Keratinocyte (primary cell): Measurements from ENCODE around the gene ANXA5. TPM values are rescaled to one million over a fixed set of nuclear protein-coding genes. Genes with fewer than 3 reads are reported as not detected.
"Not testable (repeated sequence)": the region's sequence is repeated elsewhere in the genome, so short reads cannot be mapped to it uniquely, and the experiment has no call there.

Experiments
- DNase-seq: peaks from one replicate; pipeline ENCODE4 v3.0.0-alpha.2; 2011; ENCODE audit warnings: low read depth, missing footprints, low spot score
- FAIRE-seq: peaks from 2 replicates; lab custom pipeline; 2011; peaks lifted over from hg19 to GRCh38; lab: Jason Lieb, UNC
- H2AFZ ChIP-seq: 2 replicates; pipeline ENCODE4 v1.6.0; 2012; ENCODE audit warnings: low read length, control low read depth, inconsistent platforms; ENCODE audit not compliant: control insufficient read depth
- H3K27ac ChIP-seq: 2 replicates; pipeline ENCODE4 v1.5.1; 2011; ENCODE audit warnings: low read length; ENCODE audit not compliant: control insufficient read depth, insufficient read depth
- H3K27me3 ChIP-seq: 3 replicates; pipeline ENCODE4 v1.6.0; 2011; ENCODE audit warnings: low read length; ENCODE audit not compliant: control insufficient read depth, insufficient read depth; ENCODE audit errors: extremely low read depth
- H3K36me3 ChIP-seq, 2 experiments: 2 replicates in 1 of 2; 3 replicates in 1 of 2; pipeline ENCODE4 v1.5.1; 2011; ENCODE audit warnings: low read length in 2 of 2, mild to moderate bottlenecking in 1 of 2; ENCODE audit not compliant: control insufficient read depth in 2 of 2, insufficient read depth in 2 of 2; ENCODE audit errors: extremely low read depth in 1 of 2
- H3K4me1 ChIP-seq: 3 replicates; pipeline ENCODE4 v1.5.1; 2011; ENCODE audit warnings: low read length; ENCODE audit not compliant: control insufficient read depth, insufficient read depth; ENCODE audit errors: extremely low read depth
- H3K4me2 ChIP-seq: 3 replicates; pipeline ENCODE4 v1.6.0; 2011; ENCODE audit warnings: low read depth, low read length; ENCODE audit not compliant: control insufficient read depth, insufficient read depth; ENCODE audit errors: extremely low read depth
- H3K4me3 ChIP-seq, 3 experiments: fragments of 200-600 bp in 1 of 3; sonication (generic) in 1 of 3; 2 replicates in 2 of 3; 3 replicates in 1 of 3; pipeline ENCODE4 v1.5.1; 2011 to 2016; ENCODE audit warnings: low read length in 3 of 3, mild to moderate bottlenecking in 3 of 3, control low read depth in 2 of 3, inconsistent platforms in 1 of 3, low read depth in 1 of 3, mixed read lengths in 1 of 3, mixed run types in 1 of 3, moderate library complexity in 1 of 3; ENCODE audit not compliant: control insufficient read depth in 2 of 3, insufficient read depth in 2 of 3; ENCODE audit errors: extremely low read depth in 1 of 3
- H3K79me2 ChIP-seq: 2 replicates; pipeline ENCODE4 v1.6.0; 2012; ENCODE audit warnings: low read length; ENCODE audit not compliant: control insufficient read depth, insufficient read depth
- H3K9ac ChIP-seq: 3 replicates; pipeline ENCODE4 v1.6.0; 2011; ENCODE audit warnings: low read length; ENCODE audit not compliant: control insufficient read depth, insufficient read depth; ENCODE audit errors: extremely low read depth
- H3K9me1 ChIP-seq: 3 replicates; pipeline ENCODE4 v1.6.0; 2011; ENCODE audit warnings: low read length; ENCODE audit not compliant: control insufficient read depth, insufficient read depth; ENCODE audit errors: extremely low read depth
- H3K9me3 ChIP-seq: 2 replicates; pipeline ENCODE4 v1.5.1; 2012; ENCODE audit warnings: low read depth, low read length; ENCODE audit not compliant: control insufficient read depth
- H4K20me1 ChIP-seq: 3 replicates; pipeline ENCODE4 v1.6.0; 2011; ENCODE audit warnings: low read length; ENCODE audit not compliant: control insufficient read depth, insufficient read depth; ENCODE audit errors: extremely low read depth
- CTCF ChIP-seq, 3 experiments: IDR thresholded peaks in 1 of 3; conservative IDR thresholded peaks in 1 of 3; optimal IDR thresholded peaks in 1 of 3; 2 replicates in 2 of 3; 3 replicates in 1 of 3; pipeline versions ENCODE3 to v1.5.1; 2011; ENCODE audit warnings: low read length in 3 of 3, mild to moderate bottlenecking in 3 of 3, moderate library complexity in 2 of 3, control low read depth in 1 of 3, inconsistent platforms in 1 of 3; ENCODE audit not compliant: insufficient read depth in 2 of 3; ENCODE audit errors: extremely low read depth in 1 of 3
- EZH2 ChIP-seq: IDR thresholded peaks from one replicate; pipeline ENCODE4 v1.6.1; 2012; ENCODE audit warnings: inconsistent platforms, mild to moderate bottlenecking, low read length, moderate library complexity
- dilution Hi-C: fragments of 300-500 bp; cut with MboI; formaldehyde crosslinking; loops from one replicate; pipeline ENCODE4 v1.7.0; 2020; ENCODE audit warnings: low sequenced_read_pairs; ENCODE audit not compliant: extremely low pct_ligation_motif_present
- polyA plus RNA-seq, 5 experiments: library from polyadenylated mRNA; depleted of rRNA in 3 of 5; stranded (reverse) in 3 of 5; stranded (forward) in 1 of 5; unstranded in 1 of 5; fragments of >200 nt; gene quantifications; 1 replicate in 1 of 5; 2 replicates in 3 of 5; 3 replicates in 1 of 5; pipeline versions ENCODE4 v1.2.1 to v1.2.3, GENCODE V29; 2011 to 2012; ENCODE audit warnings: missing spikeins in 2 of 5, low read depth in 1 of 5, low replicate concordance in 1 of 5

The ANXA5 gene
- polyA plus RNA-seq, 1 donor (not counting 4 experiments of a cell fraction or from before 2014, with no cell fraction given): 512 TPM

GRCh38 chr4:121734571-121734970 is 37.8 kb upstream of the ANXA5 start:
- Histone ChIP-seq H3K9me3 (no peaks in the 10 kb centered on the region), H2AFZ (no peak overlapping the region)
- TF ChIP-seq CTCF (optimal IDR thresholded peaks at IDR 0.05 in 1 of 3, IDR thresholded peaks at IDR 0.05 in 1 of 3, conservative IDR thresholded peaks at IDR 0.05 in 1 of 3; ENCODE audit: extremely low read depth in 1 of 3, insufficient read depth in 2 of 3, low read length in 3 of 3): no peak
- TF ChIP-seq EZH2: no peak

GRCh38 chr4:121733942-121734341 is 37.2 kb upstream of the ANXA5 start:
- dilution Hi-C loops: loop anchor here (10.0 kb wide), 1 partner anchor 69 kb away; no protein-coding TSS in a partner anchor
- Histone ChIP-seq H3K9me3 (no peaks in the 10 kb centered on the region), H3K27me3 (no peaks in the 10 kb centered on the region), H3K4me1 (peaks cover 2% of the 10 kb centered on the region), H3K27ac (no peak overlapping the region), H3K9me1 (no peaks in the 10 kb centered on the region), H3K79me2 (no peaks in the 10 kb centered on the region), H4K20me1 (no peaks in the 10 kb centered on the region), H3K4me3 (no peak overlapping the region), H3K36me3 (no peaks in the 10 kb centered on the region), H3K4me2 (no peak overlapping the region), H2AFZ (no peak overlapping the region), H3K9ac (no peak overlapping the region)
- no peak for TF ChIP-seq EZH2
- no peak for TF ChIP-seq CTCF (optimal IDR thresholded peaks at IDR 0.05 in 1 of 3, IDR thresholded peaks at IDR 0.05 in 1 of 3, conservative IDR thresholded peaks at IDR 0.05 in 1 of 3; ENCODE audit: extremely low read depth in 1 of 3, insufficient read depth in 2 of 3, low read length in 3 of 3)
- DNase-seq (no peak), FAIRE-seq (no peak)

More at GRCh38 chr4:121734571-121734970, 37.8 kb upstream of the ANXA5 start:
- no peak overlapping the region for H3K27ac ChIP-seq
- no peaks in the 10 kb centered on the region for H3K4me1 ChIP-seq
- H3K9me1 ChIP-seq: no peaks in the 10 kb centered on the region
- no peaks in the 10 kb centered on the region for H3K36me3 ChIP-seq
- DNase-seq: no peak
- dilution Hi-C loops: loop anchor here (10.0 kb wide), 1 partner anchor 70 kb away; no protein-coding TSS in a partner anchor
- H3K79me2 ChIP-seq: no peaks in the 10 kb centered on the region
- H3K9ac ChIP-seq: no peak overlapping the region
- no peaks in the 10 kb centered on the region for H4K20me1 ChIP-seq
- H3K4me2 ChIP-seq: no peak overlapping the region
- no peak overlapping the region for H3K4me3 ChIP-seq
- no peaks in the 10 kb centered on the region for H3K27me3 ChIP-seq
- no peak for FAIRE-seq

GRCh38 chr4:121729753-121730152 is 33.0 kb upstream of the ANXA5 start:
- H3K9me1 ChIP-seq, H3K9ac ChIP-seq, H3K27ac ChIP-seq, H4K20me1 ChIP-seq, H3K79me2 ChIP-seq, FAIRE-seq, H3K9me3 ChIP-seq, H3K4me2 ChIP-seq, DNase-seq, H3K36me3 ChIP-seq, H2AFZ ChIP-seq, H3K4me3 ChIP-seq, H3K27me3 ChIP-seq: not testable (repeated sequence)
- peaks cover 19% of the 10 kb centered on the region for H3K4me1 ChIP-seq
- dilution Hi-C loops: loop anchor here (10.0 kb wide), 1 partner anchor 65 kb away; no protein-coding TSS in a partner anchor
